ENCODE results near the gene CEP192. TPM values are rescaled to one million over a fixed set of nuclear protein-coding genes. Genes with fewer than 3 reads are reported as not detected.

Gene CEP192
- total RNA-seq, 1 donor, result 29.7 TPM

DNA sequence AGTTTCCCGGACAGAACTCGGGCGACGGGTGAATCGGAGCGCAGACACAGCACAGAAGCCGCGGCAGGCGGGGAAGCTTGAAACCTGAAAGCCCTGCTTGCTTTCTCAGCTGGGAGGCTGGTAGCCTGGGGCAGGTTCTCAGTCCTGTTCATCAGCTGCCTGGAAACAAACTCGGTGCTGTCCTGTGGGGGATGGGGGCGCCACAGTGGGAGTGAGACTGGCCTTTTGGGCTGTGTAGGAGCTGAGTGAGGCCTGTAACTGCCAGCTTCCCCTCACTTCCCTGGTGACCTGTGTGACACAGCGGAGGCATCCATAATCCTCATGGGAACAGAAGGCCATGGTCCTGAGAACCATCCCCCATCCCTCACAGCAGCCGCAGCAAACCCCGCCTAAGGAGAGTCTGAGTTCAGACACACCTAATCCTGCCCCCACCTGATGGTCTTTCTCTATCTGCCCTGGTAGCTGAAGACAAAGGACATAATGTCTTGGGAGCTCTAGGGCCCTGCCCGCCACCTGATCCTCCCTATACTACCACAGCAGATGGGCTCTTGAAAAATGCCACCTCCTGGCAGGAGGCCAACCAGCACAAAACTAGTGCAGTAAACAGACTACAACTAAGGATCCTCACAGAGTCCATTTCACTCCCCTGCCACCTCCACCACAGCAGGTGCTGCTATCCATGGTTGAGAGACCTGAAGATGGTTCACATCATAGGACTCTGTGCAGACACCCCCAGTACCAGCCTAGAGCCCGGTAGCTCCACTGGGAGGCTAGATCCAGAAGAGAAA, 174.7 kb downstream of the CEP192 start:
- Histone ChIP-seq H3K4me2 (ENCODE audit: insufficient read depth, low read length) (no peak overlapping the region), H3K4me1 (ENCODE audit: insufficient read depth, low read length) (peaks cover 6% of the 10 kb centered on the region), H3K36me3 (ENCODE audit: insufficient read depth, low read length) (no peaks in the 10 kb centered on the region), H2AFZ (ENCODE audit: low read length) (no peak overlapping the region), H3K4me3 (ENCODE audit: insufficient read depth, low read length) (no peak overlapping the region), H3K79me2 (ENCODE audit: insufficient read depth, low read length) (no peaks in the 10 kb centered on the region), H3K27me3 (ENCODE audit: insufficient read depth, low read length) (no peaks in the 10 kb centered on the region), H3K9me3 (ENCODE audit: low read depth, low read length) (no peaks in the 10 kb centered on the region), H4K20me1 (ENCODE audit: insufficient read depth, low read length) (no peaks in the 10 kb centered on the region), H3K27ac (ENCODE audit: low read depth, low read length) (no peak overlapping the region)
- no peak for DNase-seq (ENCODE audit: insufficient read length, low spot score, missing footprints)
- TF ChIP-seq, protein P1, sequence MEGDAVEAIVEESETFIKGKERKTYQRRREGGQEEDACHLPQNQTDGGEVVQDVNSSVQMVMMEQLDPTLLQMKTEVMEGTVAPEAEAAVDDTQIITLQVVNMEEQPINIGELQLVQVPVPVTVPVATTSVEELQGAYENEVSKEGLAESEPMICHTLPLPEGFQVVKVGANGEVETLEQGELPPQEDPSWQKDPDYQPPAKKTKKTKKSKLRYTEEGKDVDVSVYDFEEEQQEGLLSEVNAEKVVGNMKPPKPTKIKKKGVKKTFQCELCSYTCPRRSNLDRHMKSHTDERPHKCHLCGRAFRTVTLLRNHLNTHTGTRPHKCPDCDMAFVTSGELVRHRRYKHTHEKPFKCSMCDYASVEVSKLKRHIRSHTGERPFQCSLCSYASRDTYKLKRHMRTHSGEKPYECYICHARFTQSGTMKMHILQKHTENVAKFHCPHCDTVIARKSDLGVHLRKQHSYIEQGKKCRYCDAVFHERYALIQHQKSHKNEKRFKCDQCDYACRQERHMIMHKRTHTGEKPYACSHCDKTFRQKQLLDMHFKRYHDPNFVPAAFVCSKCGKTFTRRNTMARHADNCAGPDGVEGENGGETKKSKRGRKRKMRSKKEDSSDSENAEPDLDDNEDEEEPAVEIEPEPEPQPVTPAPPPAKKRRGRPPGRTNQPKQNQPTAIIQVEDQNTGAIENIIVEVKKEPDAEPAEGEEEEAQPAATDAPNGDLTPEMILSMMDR (IDR thresholded peaks at IDR 0.05; ENCODE audit: extremely low read depth, low read depth, low read length), result no peak

DNA sequence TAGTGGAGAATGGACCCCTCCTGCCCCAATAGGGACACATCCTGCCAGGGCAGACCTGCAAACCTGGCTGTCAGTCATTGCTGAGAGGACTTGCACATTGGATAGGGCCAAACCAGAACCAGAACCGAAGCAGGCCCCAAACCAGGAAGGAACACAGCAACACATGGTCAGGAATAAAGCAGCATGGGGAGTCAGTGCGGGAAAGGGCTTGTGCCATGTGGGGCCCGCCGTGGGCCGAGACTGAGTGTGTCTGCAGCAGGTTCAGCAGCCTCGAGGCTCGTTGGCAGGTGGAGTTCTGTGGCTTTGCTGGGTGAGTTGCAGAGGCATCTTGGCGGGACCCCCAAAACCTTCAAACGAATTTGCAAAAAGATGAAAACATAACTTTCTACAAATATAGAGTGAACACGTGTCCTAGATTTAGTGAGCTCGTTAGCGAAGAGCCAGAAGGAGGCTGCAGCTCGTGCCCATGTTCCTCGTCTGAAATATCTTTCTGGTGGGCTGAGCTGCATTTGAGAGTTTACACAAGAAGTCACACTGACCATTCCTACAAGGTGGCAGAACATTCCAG, 182.5 kb downstream of the CEP192 start:
- Histone ChIP-seq H3K4me3 (ENCODE audit: insufficient read depth, low read length) (no peak overlapping the region), H2AFZ (ENCODE audit: low read length) (no peak overlapping the region), H3K9me3 (ENCODE audit: low read depth, low read length) (no peaks in the 10 kb centered on the region), H3K27me3 (ENCODE audit: insufficient read depth, low read length) (no peaks in the 10 kb centered on the region), H3K79me2 (ENCODE audit: insufficient read depth, low read length) (no peaks in the 10 kb centered on the region), H3K4me2 (ENCODE audit: insufficient read depth, low read length) (no peak overlapping the region), H4K20me1 (ENCODE audit: insufficient read depth, low read length) (no peaks in the 10 kb centered on the region), H3K27ac (ENCODE audit: low read depth, low read length) (no peak overlapping the region), H3K36me3 (ENCODE audit: insufficient read depth, low read length) (no peaks in the 10 kb centered on the region), H3K4me1 (ENCODE audit: insufficient read depth, low read length) (no peaks in the 10 kb centered on the region)
- no peak for DNase-seq (ENCODE audit: insufficient read length, low spot score, missing footprints)
- TF ChIP-seq, protein P1 (IDR thresholded peaks at IDR 0.05; ENCODE audit: extremely low read depth, low read depth, low read length), result no peak

Other genes with a start within 250 kb of the CEP192 start
- gene PTPN2, start 107.1 kb upstream of the CEP192 start, total RNA-seq, result 34.2 and 37.6 TPM in 2 replicates
- gene SEH1L, start 43.4 kb upstream of the CEP192 start, total RNA-seq, result 45.7 and 51.0 TPM in 2 replicates
- under 0.01 and 0.88 TPM in 2 replicates for gene LDLRAD4, start 227.4 kb downstream of the CEP192 start, total RNA-seq